GM12873 (cell line): ENCODE data around the gene FTH1.

Experiments
- TF ChIP-seq, protein P1 (sequence below): IDR thresholded peaks from 2 replicates; pipeline ENCODE4 v1.5.1; 2012; ENCODE audit warnings: low read depth, mild to moderate bottlenecking, moderate library complexity, low read length, control low read depth; ENCODE audit not compliant: insufficient read depth; ENCODE audit errors: missing control alignments

The FTH1 gene

DNA sequence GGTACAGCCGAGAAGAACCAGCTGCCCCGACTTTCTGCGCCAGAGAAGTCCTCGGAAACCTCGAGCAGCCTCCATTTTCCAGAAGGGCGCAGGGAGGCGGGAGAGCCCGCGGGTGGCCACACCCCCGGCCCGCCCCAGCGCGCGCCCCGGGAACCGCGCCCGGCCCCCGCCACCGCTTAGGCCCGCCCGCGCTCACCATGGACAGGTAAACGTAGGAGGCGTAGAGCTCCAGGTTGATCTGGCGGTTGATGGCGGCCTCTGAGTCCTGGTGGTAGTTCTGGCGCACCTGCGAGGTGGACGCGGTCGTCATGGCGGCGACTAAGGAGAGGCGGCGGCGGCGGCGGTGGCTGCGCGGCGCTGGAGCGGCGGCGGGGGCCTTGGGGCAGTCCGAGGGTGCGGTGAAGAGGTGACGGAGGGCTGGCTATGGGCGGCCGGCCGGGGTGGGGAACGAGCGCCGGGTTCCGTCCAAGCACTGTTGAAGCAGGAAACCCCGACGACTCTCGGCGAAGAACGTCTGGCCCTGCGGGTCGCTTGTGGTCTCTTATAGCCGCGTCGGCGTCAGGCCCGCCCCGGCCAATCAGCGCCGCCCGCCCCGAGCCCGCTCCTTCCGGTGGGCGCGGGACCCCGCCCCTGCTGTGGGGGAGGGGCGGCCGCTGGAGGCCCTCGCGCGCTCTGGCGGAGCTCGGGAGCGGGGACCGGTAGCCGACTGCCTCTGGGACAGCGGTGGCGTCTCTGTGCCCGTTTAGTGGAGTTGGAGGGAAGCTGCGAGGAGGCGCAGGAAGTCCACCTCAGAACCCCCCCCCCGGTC lies at the start of gene FTH1:
TSS of gene FTH1 (minus strand) at position 519 of the 808 bp plus-strand sequence. CDS start at position 310, 209 bp downstream.
- TF ChIP-seq, protein P1, sequence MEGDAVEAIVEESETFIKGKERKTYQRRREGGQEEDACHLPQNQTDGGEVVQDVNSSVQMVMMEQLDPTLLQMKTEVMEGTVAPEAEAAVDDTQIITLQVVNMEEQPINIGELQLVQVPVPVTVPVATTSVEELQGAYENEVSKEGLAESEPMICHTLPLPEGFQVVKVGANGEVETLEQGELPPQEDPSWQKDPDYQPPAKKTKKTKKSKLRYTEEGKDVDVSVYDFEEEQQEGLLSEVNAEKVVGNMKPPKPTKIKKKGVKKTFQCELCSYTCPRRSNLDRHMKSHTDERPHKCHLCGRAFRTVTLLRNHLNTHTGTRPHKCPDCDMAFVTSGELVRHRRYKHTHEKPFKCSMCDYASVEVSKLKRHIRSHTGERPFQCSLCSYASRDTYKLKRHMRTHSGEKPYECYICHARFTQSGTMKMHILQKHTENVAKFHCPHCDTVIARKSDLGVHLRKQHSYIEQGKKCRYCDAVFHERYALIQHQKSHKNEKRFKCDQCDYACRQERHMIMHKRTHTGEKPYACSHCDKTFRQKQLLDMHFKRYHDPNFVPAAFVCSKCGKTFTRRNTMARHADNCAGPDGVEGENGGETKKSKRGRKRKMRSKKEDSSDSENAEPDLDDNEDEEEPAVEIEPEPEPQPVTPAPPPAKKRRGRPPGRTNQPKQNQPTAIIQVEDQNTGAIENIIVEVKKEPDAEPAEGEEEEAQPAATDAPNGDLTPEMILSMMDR: no peak

DNA sequence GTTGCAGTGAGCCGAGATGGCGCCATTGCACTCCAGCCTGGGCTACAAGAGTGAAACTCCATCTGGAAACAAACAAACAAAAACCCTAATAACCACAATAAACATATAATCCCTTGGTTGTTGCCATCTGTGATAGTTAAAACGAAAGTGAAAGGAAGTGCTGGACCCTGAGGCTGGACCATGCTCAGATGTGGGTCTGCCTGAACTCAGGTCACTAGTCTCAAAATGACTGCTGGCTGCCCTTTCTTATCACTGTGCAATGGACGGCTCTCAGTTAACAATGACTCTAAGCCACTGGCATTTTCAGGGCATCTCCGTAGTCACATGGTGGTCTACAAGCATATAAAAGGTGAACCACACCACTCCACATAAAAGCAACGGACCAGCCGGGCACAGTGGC lies 48.2 kb upstream of the FTH1 start:
- TF ChIP-seq, protein P1: no peak

DNA sequence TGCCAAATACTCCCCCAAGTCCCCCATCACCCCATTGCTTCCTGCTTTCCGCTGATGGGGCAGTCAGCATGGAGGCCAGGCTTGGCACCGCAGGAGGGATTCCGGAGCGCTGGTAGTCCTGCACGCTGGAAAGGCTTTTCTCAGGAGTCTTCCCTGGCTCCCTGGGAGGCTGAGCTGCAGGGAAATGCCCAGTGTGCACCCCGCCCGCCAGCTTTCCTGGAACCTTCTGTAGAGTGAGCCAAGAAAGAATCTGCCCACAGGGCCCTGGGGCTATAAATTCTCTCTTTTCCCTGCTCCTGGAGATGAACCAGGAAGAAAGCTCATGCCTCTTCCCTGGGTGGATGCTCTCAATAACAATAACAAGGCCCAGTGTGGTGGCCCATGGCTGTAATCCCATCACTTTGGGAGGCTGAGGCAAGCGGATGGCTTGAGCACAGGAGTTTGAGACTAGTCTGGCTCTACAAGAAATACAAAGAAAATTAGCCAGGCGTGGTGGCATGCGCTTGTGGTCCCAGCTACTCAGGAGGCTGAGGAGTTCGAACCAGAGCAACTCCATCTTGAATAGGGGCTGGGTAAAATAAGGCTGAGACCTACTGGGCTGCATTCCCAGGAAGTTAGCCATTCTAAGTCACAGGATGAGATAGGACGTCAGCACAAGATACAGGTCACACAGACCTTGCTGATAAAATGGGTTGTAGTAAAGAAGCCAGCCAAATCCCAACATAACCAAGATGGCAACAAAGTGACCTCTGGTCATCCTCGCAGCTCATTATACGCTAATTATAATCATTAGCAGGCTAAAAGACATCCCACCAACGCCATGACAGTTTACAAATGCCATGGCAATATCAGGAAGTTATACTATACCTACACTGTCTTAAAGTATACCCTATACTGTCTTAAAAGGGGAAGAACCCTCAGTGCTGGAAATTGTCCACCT lies 46.4 kb upstream of the FTH1 start:
- TF ChIP-seq, protein P1: no peak

DNA sequence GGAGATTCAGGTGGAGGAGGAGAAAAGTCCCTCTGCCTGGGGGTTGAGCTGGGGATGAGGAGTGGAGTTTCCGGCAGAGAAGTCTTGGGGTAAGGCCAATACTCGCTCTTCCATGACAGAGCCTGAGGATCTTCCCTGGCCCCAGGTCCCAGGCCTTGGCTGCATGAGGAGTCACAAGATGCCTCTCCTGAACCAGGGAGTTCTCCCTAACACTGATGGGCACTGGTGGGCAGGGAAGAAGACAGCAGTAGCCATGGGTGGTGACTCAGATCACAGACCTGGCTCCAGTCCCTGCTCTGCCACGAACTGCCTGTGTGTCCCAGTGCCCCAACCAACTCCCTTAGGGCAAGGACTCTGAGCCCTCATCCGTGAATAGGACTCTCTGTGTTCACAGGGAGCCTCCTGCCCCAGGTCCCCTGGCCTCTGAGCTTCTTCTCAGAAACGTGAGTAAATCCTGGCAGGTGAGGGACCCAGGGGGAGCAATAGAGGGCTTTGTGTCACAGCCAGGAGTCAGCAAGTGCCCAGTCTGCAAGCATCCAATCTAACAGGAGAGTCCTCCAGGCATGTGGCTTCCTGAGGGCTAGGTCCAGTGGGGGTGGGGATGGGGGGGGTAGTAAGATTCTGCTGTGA lies 45.5 kb upstream of the FTH1 start:
- TF ChIP-seq, protein P1: no peak

DNA sequence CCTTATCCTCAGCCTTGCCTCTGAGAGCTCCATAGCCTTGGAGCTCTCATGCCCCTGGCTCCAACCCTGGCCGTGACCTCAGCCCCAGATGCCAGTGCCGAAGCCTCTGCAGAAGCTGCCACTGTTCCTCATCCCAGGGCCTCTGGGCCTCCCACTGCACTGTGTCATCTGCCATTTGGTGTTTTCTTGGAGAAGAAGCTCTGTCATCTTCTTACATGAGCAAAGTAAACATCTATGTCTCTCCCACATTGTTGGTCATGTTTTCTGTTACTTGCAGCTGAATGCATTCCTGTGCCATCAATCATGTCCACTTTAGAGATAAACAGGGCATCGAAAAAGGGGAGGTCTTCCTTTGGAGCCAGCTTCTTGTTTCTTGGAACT lies 45.0 kb upstream of the FTH1 start:
- TF ChIP-seq, protein P1: no peak

DNA sequence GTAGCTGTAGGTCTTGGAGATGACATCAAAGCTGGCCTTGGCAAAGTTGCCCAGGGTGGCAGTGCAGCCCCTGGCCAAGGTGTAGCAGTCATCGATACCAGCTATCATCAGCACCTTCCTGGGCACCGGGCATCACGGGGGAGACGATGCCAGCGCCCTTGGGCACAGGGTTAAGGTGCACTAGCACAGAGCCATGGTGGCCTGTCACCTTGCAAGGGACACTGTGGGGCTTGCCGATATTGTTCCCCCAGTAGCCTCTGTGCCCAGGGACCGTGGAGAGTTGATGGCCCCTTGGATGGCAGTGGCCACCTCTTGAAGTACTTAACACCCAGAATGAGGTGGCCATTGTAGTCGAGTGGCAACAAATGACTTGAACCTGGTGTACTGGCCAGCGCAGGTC lies 44.4 kb upstream of the FTH1 start:
- TF ChIP-seq, protein P1: no peak
